CD4-positive, alpha-beta T cell treated with Interleukin-15 for 4 hours (primary cell): ENCODE data around the gene RNF5.
"Not testable (repeated sequence)": the region's sequence is repeated elsewhere in the genome, so short reads cannot be mapped to it uniquely, and the experiment has no call there.

Source experiments
- DNase-seq: peaks from one replicate; pipeline ENCODE4 v3.0.0-alpha.2; 2020; ENCODE audit warnings: low spot score

Gene RNF5

GRCh38 chr6:32210191-32210601 lies 32.0 kb downstream of the RNF5 start:
- no peak for DNase-seq

GRCh38 chr6:32211432-32211831 lies 33.2 kb downstream of the RNF5 start:
- DNase-seq: not testable (repeated sequence)

GRCh38 chr6:32212076-32212760 lies 34.0 kb downstream of the RNF5 start:
- DNase-seq: no peak

- DNase-seq: no peak
Observed at GRCh38 chr6:32213649-32214048, 35.4 kb downstream of the RNF5 start.

GRCh38 chr6:32214126-32214525 lies 35.9 kb downstream of the RNF5 start:
- no peak for DNase-seq

GRCh38 chr6:32215617-32216016 lies 37.4 kb downstream of the RNF5 start:
- no peak for DNase-seq

GRCh38 chr6:32216285-32216684 lies 38.1 kb downstream of the RNF5 start:
- DNase-seq: no peak

GRCh38 chr6:32216998-32217397 lies 38.8 kb downstream of the RNF5 start:
- DNase-seq: no peak

- DNase-seq: no peak
Observed at GRCh38 chr6:32218167-32218566, 40.0 kb downstream of the RNF5 start.

GRCh38 chr6:32220021-32220420 lies 41.8 kb downstream of the RNF5 start:
- DNase-seq: no peak

- DNase-seq: no peak
Observed at GRCh38 chr6:32222333-32223230, 44.4 kb downstream of the RNF5 start.

GRCh38 chr6:32223258-32224235 lies 45.3 kb downstream of the RNF5 start, which contains the start of gene NOTCH4:
TSS of gene NOTCH4 (minus strand) at chr6:32224067. CDS start at chr6:32223928, 139 bp downstream.
- DNase-seq: no peak

GRCh38 chr6:32224696-32225095 lies 46.5 kb downstream of the RNF5 start:
- no peak for DNase-seq

GRCh38 chr6:32226434-32226833 lies 48.2 kb downstream of the RNF5 start:
- no peak for DNase-seq
